NCI-H526 treated with DMSO at 0.1 percent for 48 hours (cell line): ENCODE measurements around the gene MYCBPAP.

Source experiments
- DNase-seq: peaks from one replicate; lab custom pipeline; 2025; lab: John Stamatoyannopoulos, UW

Gene MYCBPAP

GRCh38 chr17:50507871-50508572 lies at the start of gene MYCBPAP:
TSS of gene MYCBPAP (plus strand) at chr17:50508439. CDS start at chr17:50508675, 236 bp downstream.
- no peak for DNase-seq

- no peak for DNase-seq
These were observed 49.2 kb upstream of the MYCBPAP start for GRCh38 chr17:50458701-50459676.

GRCh38 chr17:50459756-50460155 lies 48.5 kb upstream of the MYCBPAP start:
- no peak for DNase-seq

GRCh38 chr17:50460831-50461526 lies 47.3 kb upstream of the MYCBPAP start:
- no peak for DNase-seq

- no peak for DNase-seq
These were observed 46.6 kb upstream of the MYCBPAP start for GRCh38 chr17:50461550-50462132.

GRCh38 chr17:50462446-50462845 lies 45.8 kb upstream of the MYCBPAP start:
- no peak for DNase-seq

- DNase-seq = no peak
These were observed 44.1 kb upstream of the MYCBPAP start for GRCh38 chr17:50464121-50464520.

- DNase-seq = no peak
These were observed 43.5 kb upstream of the MYCBPAP start for GRCh38 chr17:50464736-50465135.

GRCh38 chr17:50465171-50465570 lies 43.1 kb upstream of the MYCBPAP start:
- no peak for DNase-seq

GRCh38 chr17:50465635-50466034 lies 42.6 kb upstream of the MYCBPAP start:
- DNase-seq = no peak

- peak; percentile 64 for DNase-seq
These were observed 41.7 kb upstream of the MYCBPAP start for GRCh38 chr17:50466371-50467113.

- DNase-seq = no peak
These were observed 41.0 kb upstream of the MYCBPAP start for GRCh38 chr17:50467114-50467854.

- DNase-seq = no peak
These were observed 40.4 kb upstream of the MYCBPAP start for GRCh38 chr17:50467855-50468303.

- DNase-seq = no peak
These were observed 39.7 kb upstream of the MYCBPAP start, which contains the start of gene CHAD for GRCh38 chr17:50468304-50469207. TSS of gene CHAD (minus strand) at chr17:50468880. CDS start at chr17:50468813, 67 bp downstream.

- DNase-seq = no peak
These were observed 39.0 kb upstream of the MYCBPAP start for GRCh38 chr17:50469208-50469605.

- DNase-seq = no peak
These were observed 38.5 kb upstream of the MYCBPAP start for GRCh38 chr17:50469671-50470305.

- no peak for DNase-seq
These were observed 37.8 kb upstream of the MYCBPAP start for GRCh38 chr17:50470426-50470825.

- no peak for DNase-seq
These were observed 37.0 kb upstream of the MYCBPAP start for GRCh38 chr17:50471009-50471905.
